Chondrocyte (in vitro differentiated cells): ENCODE measurements around the gene OR2AG1. TPM values are rescaled to one million over a fixed set of nuclear protein-coding genes. Genes with fewer than 3 reads are reported as not detected.
"Not testable (repeated sequence)": the region's sequence is repeated elsewhere in the genome, so short reads cannot be mapped to it uniquely, and the experiment has no call there.

Experiments
- DNase-seq: peaks from one replicate; pipeline ENCODE4 v3.0.0; 2021; ENCODE audit warnings: mixed read lengths, low spot score
- H3K27ac Mint-ChIP-seq: one replicate; pipeline ENCODE4 v1.8.0; 2021; ENCODE audit warnings: mild to moderate bottlenecking, moderate library complexity, mixed read lengths; ENCODE audit not compliant: unreplicated experiment
- H3K27me3 Mint-ChIP-seq: 2 replicates; pipeline ENCODE4 v1.8.0; 2021; ENCODE audit warnings: low read depth, mixed read lengths
- H3K36me3 Mint-ChIP-seq: 2 replicates; pipeline ENCODE4 v1.8.0; 2021; ENCODE audit warnings: low read depth, mixed read lengths
- H3K4me1 Mint-ChIP-seq: 2 replicates; pipeline ENCODE4 v1.8.0; 2021; ENCODE audit warnings: low read depth, mild to moderate bottlenecking, mixed read lengths
- H3K4me3 Mint-ChIP-seq: one replicate; pipeline ENCODE4 v1.8.0; 2021; ENCODE audit warnings: mild to moderate bottlenecking, moderate library complexity, mixed read lengths; ENCODE audit not compliant: unreplicated experiment
- H3K9me3 Mint-ChIP-seq: 2 replicates; pipeline ENCODE4 v1.8.0; 2021; ENCODE audit warnings: low read depth, mixed read lengths
- total RNA-seq: library from RNA; stranded (reverse); gene quantifications from 3 replicates; pipeline ENCODE4 v1.2.1, GENCODE V29; 2021
- TF ChIP-seq, protein P1 (sequence below): fragments of 200-600 bp; sonication (generic); IDR thresholded peaks from 2 replicates; pipeline ENCODE4 v1.5.0; 2021; ENCODE audit warnings: antibody characterized with exemption, mild to moderate bottlenecking, moderate library complexity

OR2AG1 gene
- total RNA-seq, 1 donor from 2014 or later, result not detected

- H3K4me1 Mint-ChIP-seq, result no peaks in the 10 kb centered on the region
- no peaks in the 10 kb centered on the region for H3K36me3 Mint-ChIP-seq
- DNase-seq, result no peak
- no peaks in the 10 kb centered on the region for H3K9me3 Mint-ChIP-seq
- no peak overlapping the region for H3K27ac Mint-ChIP-seq
- H3K4me3 Mint-ChIP-seq, result no peak overlapping the region
- H3K27me3 Mint-ChIP-seq, result no peaks in the 10 kb centered on the region
- TF ChIP-seq, protein P1, sequence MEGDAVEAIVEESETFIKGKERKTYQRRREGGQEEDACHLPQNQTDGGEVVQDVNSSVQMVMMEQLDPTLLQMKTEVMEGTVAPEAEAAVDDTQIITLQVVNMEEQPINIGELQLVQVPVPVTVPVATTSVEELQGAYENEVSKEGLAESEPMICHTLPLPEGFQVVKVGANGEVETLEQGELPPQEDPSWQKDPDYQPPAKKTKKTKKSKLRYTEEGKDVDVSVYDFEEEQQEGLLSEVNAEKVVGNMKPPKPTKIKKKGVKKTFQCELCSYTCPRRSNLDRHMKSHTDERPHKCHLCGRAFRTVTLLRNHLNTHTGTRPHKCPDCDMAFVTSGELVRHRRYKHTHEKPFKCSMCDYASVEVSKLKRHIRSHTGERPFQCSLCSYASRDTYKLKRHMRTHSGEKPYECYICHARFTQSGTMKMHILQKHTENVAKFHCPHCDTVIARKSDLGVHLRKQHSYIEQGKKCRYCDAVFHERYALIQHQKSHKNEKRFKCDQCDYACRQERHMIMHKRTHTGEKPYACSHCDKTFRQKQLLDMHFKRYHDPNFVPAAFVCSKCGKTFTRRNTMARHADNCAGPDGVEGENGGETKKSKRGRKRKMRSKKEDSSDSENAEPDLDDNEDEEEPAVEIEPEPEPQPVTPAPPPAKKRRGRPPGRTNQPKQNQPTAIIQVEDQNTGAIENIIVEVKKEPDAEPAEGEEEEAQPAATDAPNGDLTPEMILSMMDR, result no peak
Measured at GRCh38 chr11:6794639-6795038, 11.8 kb downstream of the OR2AG1 start.

- peaks cover 7% of the 10 kb centered on the region for H3K9me3 Mint-ChIP-seq
- DNase-seq, result no peak
- TF ChIP-seq, protein P1, result no peak
- no peak within 1 kb of the TSS for H3K27ac Mint-ChIP-seq
- H3K4me3 Mint-ChIP-seq, result no peak within 1 kb of the TSS
- H3K36me3 Mint-ChIP-seq, result peaks cover 5% of the 10 kb centered on the region
- H3K27me3 Mint-ChIP-seq, result no peaks in the 10 kb centered on the region
- no peaks in the 10 kb centered on the region for H3K4me1 Mint-ChIP-seq
Measured at GRCh38 chr11:6799402-6799801, 16.6 kb downstream of the OR2AG1 start, which contains the start of gene OR6A2. OR6A2 (minus strand) TSS chr11:6799689; CDS start chr11:6795708, 3,981 bp downstream.

GRCh38 chr11:6801075-6801474, 18.3 kb downstream of the OR2AG1 start:
- not testable (repeated sequence) for H3K9me3 Mint-ChIP-seq, H3K36me3 Mint-ChIP-seq, H3K27ac Mint-ChIP-seq, DNase-seq, H3K4me3 Mint-ChIP-seq, H3K4me1 Mint-ChIP-seq, H3K27me3 Mint-ChIP-seq

DNA sequence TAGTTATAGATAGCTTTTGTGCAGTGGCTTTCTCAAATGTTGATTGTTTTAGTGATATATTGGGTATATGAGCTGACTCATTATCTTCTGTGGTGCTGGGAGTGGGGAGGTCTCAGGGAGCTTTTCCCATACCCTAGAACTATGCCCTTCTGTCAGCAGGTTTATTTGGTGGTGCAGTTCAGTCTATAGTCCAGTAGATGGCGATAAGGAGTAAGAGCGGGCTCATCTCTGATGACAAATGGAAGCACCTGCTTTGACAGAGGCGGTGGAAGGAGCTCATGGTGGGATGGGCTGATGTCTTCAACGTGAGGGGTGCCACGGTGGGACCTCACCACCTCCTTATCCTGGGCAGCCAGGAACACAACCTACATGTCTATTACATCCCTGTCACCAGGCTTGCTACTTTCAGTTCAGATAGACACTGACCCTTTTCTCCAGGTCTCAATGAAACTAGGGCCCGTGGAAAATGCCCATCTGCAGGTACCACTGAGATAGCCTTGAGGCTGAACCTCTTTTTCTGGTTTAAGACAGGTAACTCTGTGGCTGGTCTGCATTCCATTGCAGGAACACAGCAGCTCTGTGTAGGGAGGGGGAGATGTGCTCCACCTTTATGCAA, 29.7 kb downstream of the OR2AG1 start:
- H3K9me3 Mint-ChIP-seq, result no peaks in the 10 kb centered on the region
- no peaks in the 10 kb centered on the region for H3K36me3 Mint-ChIP-seq
- no peak for DNase-seq
- no peak overlapping the region for H3K4me3 Mint-ChIP-seq
- H3K27me3 Mint-ChIP-seq, result peaks cover 15% of the 10 kb centered on the region
- H3K4me1 Mint-ChIP-seq, result no peaks in the 10 kb centered on the region
- H3K27ac Mint-ChIP-seq, result no peak overlapping the region
- TF ChIP-seq, protein P1, result peak; percentile 89

DNA sequence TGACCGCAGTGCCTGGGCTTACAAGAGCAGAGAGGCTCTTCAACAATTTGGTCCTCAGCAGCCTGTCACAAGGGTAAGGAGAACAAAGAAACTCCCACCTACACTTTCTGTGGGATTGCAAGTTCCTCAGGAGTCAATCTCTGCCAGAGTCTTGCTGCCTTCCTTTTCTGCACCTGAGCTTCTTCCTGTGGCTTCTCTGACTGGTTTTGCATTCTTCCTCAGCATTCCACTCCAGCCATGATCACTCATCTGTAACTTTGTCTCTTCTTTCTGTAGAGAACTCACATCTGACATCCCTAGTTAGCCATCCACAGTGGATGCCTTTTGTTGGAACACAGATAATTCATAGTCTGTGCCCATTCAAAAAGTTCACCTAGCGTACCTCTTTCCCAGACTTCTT, 30.8 kb downstream of the OR2AG1 start:
- H3K4me3 Mint-ChIP-seq, result no peak overlapping the region
- peaks cover 8% of the 10 kb centered on the region for H3K27me3 Mint-ChIP-seq
- DNase-seq, result no peak
- no peak overlapping the region for H3K27ac Mint-ChIP-seq
- H3K36me3 Mint-ChIP-seq, result no peaks in the 10 kb centered on the region
- TF ChIP-seq, protein P1, result no peak
- H3K4me1 Mint-ChIP-seq, result no peaks in the 10 kb centered on the region
- H3K9me3 Mint-ChIP-seq, result no peaks in the 10 kb centered on the region

- Mint-ChIP-seq H3K9me3 (peaks cover 10% of the 10 kb centered on the region), H3K27me3 (peaks cover 4% of the 10 kb centered on the region), H3K4me1 (no peaks in the 10 kb centered on the region), H3K27ac (no peak overlapping the region), H3K4me3 (no peak overlapping the region), H3K36me3 (no peaks in the 10 kb centered on the region)
- TF ChIP-seq, protein P1, result peak; percentile 45
- DNase-seq, result no peak
Measured at GRCh38 chr11:6817694-6818093, 34.9 kb downstream of the OR2AG1 start.
